Neutrophil (primary cell): ENCODE results near the gene TRIM17.

Experiments
- H3K27ac ChIP-seq: fragments of 200-600 bp; sonication (generic); 2 replicates; pipeline ENCODE4 v1.5.1; 2016; ENCODE audit warnings: mild to moderate bottlenecking, moderate library complexity
- H3K27me3 ChIP-seq: fragments of 200-600 bp; sonication (generic); 2 replicates; pipeline ENCODE4 v1.6.0; 2016; ENCODE audit warnings: mild to moderate bottlenecking
- H3K36me3 ChIP-seq: fragments of 200-600 bp; sonication (generic); 2 replicates; pipeline ENCODE4 v1.5.1; 2017
- H3K4me1 ChIP-seq, 2 experiments: fragments of 200-600 bp in 1 of 2; sonication (generic) in 1 of 2; 1 replicate in 1 of 2; 2 replicates in 1 of 2; pipeline versions ENCODE4 v1.5.1 to v1.6.1; 2013 to 2016; ENCODE audit warnings: low read depth in 1 of 2, low read length in 1 of 2, mild to moderate bottlenecking in 1 of 2, moderate library complexity in 1 of 2; ENCODE audit not compliant: control insufficient read depth in 1 of 2, insufficient read depth in 1 of 2
- H3K4me3 ChIP-seq, 2 experiments: fragments of 200-600 bp in 1 of 2; sonication (generic) in 1 of 2; 1 replicate in 1 of 2; 2 replicates in 1 of 2; pipeline ENCODE4 v1.5.1; 2013 to 2016; ENCODE audit warnings: low read depth in 1 of 2, low read length in 1 of 2, mild to moderate bottlenecking in 1 of 2, moderate library complexity in 1 of 2
- H3K9me3 ChIP-seq: fragments of 200-600 bp; sonication (generic); 2 replicates; pipeline ENCODE4 v1.5.1; 2016
- CTCF ChIP-seq: fragments of 200-600 bp; sonication (generic); IDR thresholded peaks from 2 replicates; pipeline ENCODE4 v1.5.1; 2016; ENCODE audit warnings: antibody characterized with exemption

TRIM17 gene

GRCh38 chr1:228359613-228360532 is 56.8 kb downstream of the TRIM17 start:
- H3K36me3 ChIP-seq, result no peaks in the 10 kb centered on the region
- H3K9me3 ChIP-seq, result no peaks in the 10 kb centered on the region
- H3K27me3 ChIP-seq, result no peaks in the 10 kb centered on the region
- H3K27ac ChIP-seq, result no peak overlapping the region
- no peak overlapping the region for H3K4me3 ChIP-seq
- TF ChIP-seq CTCF, result no peak
- no peaks in the 10 kb centered on the region for H3K4me1 ChIP-seq

- Histone ChIP-seq H3K9me3 (no peaks in the 10 kb centered on the region), H3K27ac (no peak overlapping the region), H3K4me3 (no peak overlapping the region), H3K27me3 (no peaks in the 10 kb centered on the region), H3K4me1 (no peaks in the 10 kb centered on the region), H3K36me3 (no peaks in the 10 kb centered on the region)
- TF ChIP-seq CTCF, result no peak
Observed at GRCh38 chr1:228358764-228359612, 57.7 kb downstream of the TRIM17 start.

GRCh38 chr1:228358039-228358763 is 58.5 kb downstream of the TRIM17 start:
- no peaks in the 10 kb centered on the region for H3K36me3 ChIP-seq
- no peak overlapping the region for H3K27ac ChIP-seq
- no peak for TF ChIP-seq CTCF
- H3K4me1 ChIP-seq, result no peaks in the 10 kb centered on the region
- H3K4me3 ChIP-seq, result no peak overlapping the region
- no peaks in the 10 kb centered on the region for H3K27me3 ChIP-seq
- no peaks in the 10 kb centered on the region for H3K9me3 ChIP-seq
